ACC112 (cell line): ENCODE measurements around the gene ZNF277.
"Not testable (repeated sequence)": the region's sequence is repeated elsewhere in the genome, so short reads cannot be mapped to it uniquely, and the experiment has no call there.

Experiments
- H2AFZ ChIP-seq: fragments of 200-600 bp; sonication (generic); one replicate; pipeline ENCODE4 v1.6.0; 2017; ENCODE audit warnings: antibody characterized with exemption, low read length; ENCODE audit not compliant: unreplicated experiment
- H3K27ac ChIP-seq: fragments of 200-600 bp; sonication (generic); 2 replicates; pipeline ENCODE4 v1.5.1; 2014; ENCODE audit warnings: low read depth, mild to moderate bottlenecking, antibody characterized with exemption, low read length, moderate library complexity
- H3K27me3 ChIP-seq: fragments of 200-600 bp; sonication (generic); 2 replicates; pipeline ENCODE4 v1.6.1; 2014; ENCODE audit warnings: mild to moderate bottlenecking, antibody characterized with exemption, low read length, moderate library complexity, mixed read lengths; ENCODE audit not compliant: insufficient read depth
- H3K36me3 ChIP-seq: fragments of 200-600 bp; sonication (generic); 2 replicates; pipeline ENCODE4 v1.6.1; 2016; ENCODE audit warnings: mild to moderate bottlenecking, antibody characterized with exemption, low read length, moderate library complexity, mixed read lengths; ENCODE audit not compliant: insufficient read depth
- H3K4me1 ChIP-seq: fragments of 200-600 bp; sonication (generic); one replicate; pipeline ENCODE4 v1.6.1; 2016; ENCODE audit warnings: low read length, mixed read lengths; ENCODE audit not compliant: insufficient read depth, unreplicated experiment, control insufficient read depth
- H3K4me3 ChIP-seq: fragments of 200-600 bp; sonication (generic); 2 replicates; pipeline ENCODE4 v1.5.1; 2014; ENCODE audit warnings: mild to moderate bottlenecking, low read depth, low read length
- H3K79me2 ChIP-seq: fragments of 200-600 bp; sonication (generic); one replicate; pipeline ENCODE4 v1.6.0; 2016; ENCODE audit warnings: low read length; ENCODE audit not compliant: control insufficient read depth, unreplicated experiment, insufficient read depth

Gene ZNF277

DNA sequence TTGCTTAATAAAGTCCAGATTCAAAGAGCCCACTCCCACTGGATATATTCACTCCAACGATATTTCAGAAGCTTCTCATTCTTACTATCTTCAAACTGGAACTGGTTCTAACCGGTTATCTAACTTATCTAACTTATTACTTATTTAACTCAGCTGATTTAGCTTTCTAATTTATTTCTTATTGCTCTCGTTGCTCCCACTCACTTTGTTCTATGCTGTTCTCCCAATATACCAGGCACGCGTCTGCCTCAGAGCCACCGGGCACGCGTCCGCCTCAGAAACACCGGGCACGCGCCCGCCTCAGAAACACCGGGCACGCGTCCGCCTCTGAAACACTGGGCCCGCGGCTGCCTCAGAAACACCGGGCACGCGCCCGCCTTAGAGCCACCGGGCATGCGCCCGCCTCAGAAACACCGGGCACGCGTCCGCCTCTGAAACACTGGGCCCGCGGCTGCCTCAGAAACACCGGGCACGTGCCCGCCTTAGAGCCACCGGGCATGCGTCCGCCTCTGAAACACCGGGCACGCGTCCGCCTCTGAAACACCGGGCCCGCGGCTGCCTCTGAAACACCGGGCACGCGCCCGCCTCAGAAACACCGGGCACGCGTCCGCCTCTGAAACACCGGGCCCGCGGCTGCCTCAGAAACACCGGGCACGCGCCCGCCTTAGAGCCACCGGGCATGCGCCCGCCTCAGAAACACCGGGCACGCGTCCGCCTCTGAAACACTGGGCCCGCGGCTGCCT is 184.8 kb downstream of the ZNF277 start:
- not testable (repeated sequence) for H3K27me3 ChIP-seq, H3K4me1 ChIP-seq, H3K36me3 ChIP-seq, H3K27ac ChIP-seq, H3K79me2 ChIP-seq
- H3K4me3 ChIP-seq, result peak overlapping the region; percentile 79
- peak overlapping the region; percentile 75 for H2AFZ ChIP-seq

DNA sequence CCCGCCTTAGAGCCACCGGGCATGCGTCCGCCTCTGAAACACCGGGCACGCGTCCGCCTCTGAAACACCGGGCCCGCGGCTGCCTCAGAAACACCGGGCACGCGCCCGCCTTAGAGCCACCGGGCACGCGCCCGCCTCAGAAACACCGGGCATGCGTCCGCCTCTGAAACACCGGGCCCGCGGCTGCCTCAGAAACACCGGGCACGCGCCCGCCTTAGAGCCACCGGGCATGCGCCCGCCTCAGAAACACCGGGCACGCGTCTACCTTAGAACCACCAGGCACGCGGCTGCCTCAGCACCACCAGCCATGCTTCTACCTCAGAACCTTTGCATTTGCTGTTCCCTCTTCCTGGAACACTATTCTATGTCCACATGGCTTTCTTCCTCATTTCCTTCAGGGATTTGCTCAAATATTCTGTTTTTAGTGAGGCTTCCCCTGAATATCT is 185.4 kb downstream of the ZNF277 start:
- H3K27ac ChIP-seq, result peak overlapping the region; percentile 23
- not testable (repeated sequence) for H3K79me2 ChIP-seq, H3K4me1 ChIP-seq, H3K36me3 ChIP-seq, H3K27me3 ChIP-seq
- peak overlapping the region; percentile 79 for H3K4me3 ChIP-seq
- H2AFZ ChIP-seq, result peak overlapping the region; percentile 93
